HepG2 (cell line): Measurements from ENCODE around the gene TCN1. TPM values are rescaled to one million over a fixed set of nuclear protein-coding genes. Genes with fewer than 3 reads are reported as not detected.

ENCODE experiments used
- ADNP ChIP-seq: sonication (generic); formaldehyde crosslinking; IDR thresholded peaks from 2 replicates; pipeline ENCODE4 v1.4.0; 2020; ENCODE audit warnings: missing genetic modification reagents
- CBFB ChIP-seq: sonication (generic); formaldehyde crosslinking; IDR thresholded peaks from 2 replicates; pipeline ENCODE4 v1.4.0; 2020; ENCODE audit warnings: missing genetic modification reagents
- DDIT3 ChIP-seq: sonication (generic); formaldehyde crosslinking; IDR thresholded peaks from 2 replicates; pipeline ENCODE4 v1.4.0; 2020; ENCODE audit warnings: mild to moderate bottlenecking, missing genetic modification reagents
- EP300 ChIP-seq, 3 experiments: sonication (generic) in 1 of 3; formaldehyde crosslinking in 1 of 3; IDR thresholded peaks; 2 replicates each; pipeline versions ENCODE4 v1.5.1 to v1.6.1; 2011 to 2020; ENCODE audit warnings: low read depth in 2 of 3, low read length in 2 of 3, borderline replicate concordance in 1 of 3, improper control_type of control experiment in 1 of 3, mild to moderate bottlenecking in 1 of 3, missing genetic modification reagents in 1 of 3, moderate library complexity in 1 of 3
- HBP1 ChIP-seq: IDR thresholded peaks from 2 replicates; pipeline ENCODE4 v1.6.1; 2016; ENCODE audit warnings: low read depth, control low read depth
- HNF4A ChIP-seq: sonication (generic); formaldehyde crosslinking; IDR thresholded peaks from 2 replicates; pipeline ENCODE4 v1.4.0; 2020; ENCODE audit warnings: missing genetic modification reagents
- KAT8 ChIP-seq: IDR thresholded peaks from 2 replicates; pipeline ENCODE4 v1.6.1; 2016; ENCODE audit warnings: missing genetic modification reagents, missing compliant biosample characterization
- LCORL ChIP-seq, 2 experiments: fragments of 450-650 bp in 1 of 2; sonication (generic) in 1 of 2; formaldehyde crosslinking in 1 of 2; IDR thresholded peaks; 2 replicates each; pipeline versions ENCODE4 v1.5.0 to v1.6.1; 2017 to 2020; ENCODE audit warnings: antibody characterized with exemption in 1 of 2, missing genetic modification reagents in 1 of 2
- MED1 ChIP-seq: sonication (generic); formaldehyde crosslinking; IDR thresholded peaks from 2 replicates; pipeline ENCODE4 v1.4.0; 2020; ENCODE audit warnings: missing genetic modification reagents
- MYC ChIP-seq: sonication (generic); formaldehyde crosslinking; IDR thresholded peaks from 2 replicates; pipeline ENCODE4 v1.9.0; 2021; ENCODE audit warnings: missing genetic modification reagents, borderline replicate concordance
- NRL ChIP-seq: sonication (generic); formaldehyde crosslinking; IDR thresholded peaks from 2 replicates; pipeline ENCODE4 v1.5.0; 2020; ENCODE audit warnings: missing genetic modification reagents, mild to moderate bottlenecking, moderate library complexity, borderline replicate concordance
- ZHX2 ChIP-seq, 2 experiments: sonication (generic) in 1 of 2; formaldehyde crosslinking in 1 of 2; IDR thresholded peaks; 2 replicates each; pipeline versions ENCODE4 v1.6.1 to v1.9.0; 2014 to 2022; ENCODE audit warnings: antibody characterized with exemption in 1 of 2, borderline replicate concordance in 1 of 2, inconsistent platforms in 1 of 2, low read depth in 1 of 2, missing genetic modification reagents in 1 of 2
- ZMAT3 ChIP-seq: sonication (generic); formaldehyde crosslinking; conservative IDR thresholded peaks from 2 replicates; pipeline ENCODE4 v1.7.0; 2021; ENCODE audit warnings: missing genetic modification reagents
- ZNF205 ChIP-seq: IDR thresholded peaks from 2 replicates; pipeline ENCODE4 v1.6.1; 2018; ENCODE audit warnings: missing biosample characterization, missing genetic modification reagents
- ZNF788 ChIP-seq: sonication (generic); formaldehyde crosslinking; IDR thresholded peaks from 2 replicates; pipeline ENCODE4 v1.5.0; 2020; ENCODE audit warnings: mild to moderate bottlenecking, missing genetic modification reagents, borderline replicate concordance
- ZNF816 ChIP-seq: sonication (generic); formaldehyde crosslinking; IDR thresholded peaks from 2 replicates; pipeline ENCODE4 v1.8.0; 2022; ENCODE audit warnings: missing genetic modification reagents, mild to moderate bottlenecking, borderline replicate concordance
- ZNF883 ChIP-seq: sonication (generic); formaldehyde crosslinking; IDR thresholded peaks from 2 replicates; pipeline ENCODE4 v1.5.1; 2020; ENCODE audit warnings: mild to moderate bottlenecking, missing genetic modification reagents; ENCODE audit errors: not compliant biosample characterization
- ZSCAN21 ChIP-seq: sonication (generic); formaldehyde crosslinking; IDR thresholded peaks from 2 replicates; pipeline ENCODE4 v1.8.0; 2022; ENCODE audit warnings: mild to moderate bottlenecking, missing genetic modification reagents, moderate library complexity, borderline replicate concordance
- ZSCAN22 ChIP-seq: sonication (generic); formaldehyde crosslinking; IDR thresholded peaks from 2 replicates; pipeline ENCODE4 v1.4.0; 2020; ENCODE audit warnings: mild to moderate bottlenecking, missing genetic modification reagents
- polyA plus RNA-seq, 8 experiments: library from polyadenylated mRNA; depleted of rRNA in 3 of 8; stranded (reverse) in 7 of 8; unstranded in 1 of 8; fragments of >200 nt; fragmentation: Illumina TruSeq in 4 of 8; extraction: Trizol in 4 of 8; gene quantifications; 2 replicates each; pipeline versions ENCODE4 v1.2.1 to v1.2.3, GENCODE V29; 2011 to 2016; ENCODE audit warnings: low read depth in 4 of 8, missing spikeins in 1 of 8, mixed read lengths in 1 of 8; ENCODE audit not compliant: insufficient read depth in 1 of 8
- total RNA-seq, 5 experiments: library from RNA; depleted of rRNA; stranded (reverse); fragments of >200 nt; fragmentation: Illumina TruSeq; extraction: Trizol; gene quantifications; 2 replicates each; pipeline ENCODE4 v1.2.3, GENCODE V29; 2016; ENCODE audit warnings: low read depth in 1 of 5

Gene TCN1
- total and polyA plus RNA-seq, 2 of the 13 experiments (the other 11 are each of a cell fraction or from before 2014, with no cell fraction given) = not detected

- 0 out of 2 replicates have a peak, but pooled peaks have one; percentile 71 for TF ChIP-seq DDIT3
- no peak; the same call in 1 of the 2 replicates for TF ChIP-seq ZSCAN21 (CRISPR knock-in tag)
- TF ChIP-seq MED1 (CRISPR knock-in tag) = peak; percentile 48; the same call in 1 of the 2 replicates
- peak in 1 of 2 experiments; percentile 27; a peak in 1 of 4 replicates for TF ChIP-seq EP300 (IDR thresholded peaks at IDR 0.05; ENCODE audit: low read depth in 2 of 2, low read length in 2 of 2)
- peak; percentile 28; the same call in 1 of the 2 replicates for TF ChIP-seq EP300 (CRISPR knock-in tag; IDR thresholded peaks at IDR 0.05; ENCODE audit: borderline replicate concordance)
- peak; percentile 57; the same call in 1 of the 2 replicates for TF ChIP-seq HBP1 (CRISPR knock-in tag)
- peak; percentile 75; the same call in 1 of the 2 replicates for TF ChIP-seq ZNF205 (CRISPR knock-in tag)
- TF ChIP-seq MYC = peak; percentile 96
- no peak for TF ChIP-seq ADNP (CRISPR knock-in tag)
- peak; percentile 40; the same call in 1 of the 2 replicates for TF ChIP-seq ZNF816
- TF ChIP-seq NRL (CRISPR knock-in tag) = peak; percentile 96
- no peak for TF ChIP-seq ZSCAN22 (CRISPR knock-in tag)
- TF ChIP-seq LCORL (IDR thresholded peaks at IDR 0.05) = peak; percentile 49; the same call in 1 of the 2 replicates
- TF ChIP-seq LCORL (CRISPR knock-in tag; IDR thresholded peaks at IDR 0.05) = peak; percentile 59; the same call in 1 of the 2 replicates
- TF ChIP-seq ZNF788 = peak; percentile 76; the same call in 1 of the 2 replicates
- TF ChIP-seq CBFB (CRISPR knock-in tag) = peak; percentile 90
- peak; percentile 82 for TF ChIP-seq ZHX2 (IDR thresholded peaks at IDR 0.05; ENCODE audit: low read depth)
- no peak for TF ChIP-seq ZHX2 (CRISPR knock-in tag; IDR thresholded peaks at IDR 0.05; ENCODE audit: borderline replicate concordance)
- peak; percentile 98 for TF ChIP-seq KAT8
- peak; percentile 29; the same call in 1 of the 2 replicates for TF ChIP-seq HNF4A
- TF ChIP-seq ZNF883 = peak; percentile 89
- TF ChIP-seq ZMAT3 (CRISPR knock-in tag) = peak; percentile 73; the same call in 1 of the 2 replicates
These were observed 55.9 kb downstream of the TCN1 start, which contains the start of gene MRPL16 (continued) for GRCh38 chr11:59810189-59810910.
